Liver (tissue), 9 donors: Measurements from ENCODE around the gene CACNA1H. TPM values are rescaled to one million over a fixed set of nuclear protein-coding genes. Genes with fewer than 3 reads are reported as not detected.

Experiments
- DNase-seq: peaks from one replicate; pipeline ENCODE4 v3.0.0-alpha.2; 2017; ENCODE audit warnings: low spot score
- H3K27ac ChIP-seq, 2 donors: one replicate each; pipeline ENCODE4 v1.7.0; 2013; ENCODE audit warnings: inconsistent platforms in 2 of 2, low read length in 2 of 2, control low read depth in 1 of 2, low read depth in 1 of 2, mild to moderate bottlenecking in 1 of 2
- H3K27me3 ChIP-seq, 4 donors: one replicate each; pipeline versions ENCODE4 v1.6.1 to v1.7.0; 2013; ENCODE audit warnings: low read length in 3 of 4, inconsistent platforms in 1 of 4, mild to moderate bottlenecking in 1 of 4, moderate library complexity in 1 of 4; ENCODE audit not compliant: control insufficient read depth in 4 of 4, insufficient read depth in 4 of 4
- H3K36me3 ChIP-seq, 4 donors: one replicate each; pipeline versions ENCODE4 v1.6.1 to v1.7.0; 2013; ENCODE audit warnings: low read length in 3 of 4, mild to moderate bottlenecking in 3 of 4, low read depth in 1 of 4, moderate library complexity in 1 of 4; ENCODE audit not compliant: control insufficient read depth in 4 of 4, insufficient read depth in 3 of 4
- H3K4me1 ChIP-seq, 4 donors: one replicate each; pipeline versions ENCODE4 v1.6.1 to v1.7.0; 2013; ENCODE audit warnings: low read length in 3 of 4, mild to moderate bottlenecking in 3 of 4, moderate library complexity in 1 of 4; ENCODE audit not compliant: control insufficient read depth in 4 of 4, insufficient read depth in 4 of 4
- H3K4me3 ChIP-seq, 3 donors: one replicate each; pipeline versions ENCODE4 v1.6.1 to v1.7.0; 2013; ENCODE audit warnings: low read length in 3 of 3, control low read depth in 1 of 3, low read depth in 1 of 3, mild to moderate bottlenecking in 1 of 3
- H3K9ac ChIP-seq, 2 donors: one replicate each; pipeline ENCODE4 v1.7.0; 2013; ENCODE audit warnings: low read length in 2 of 2, mild to moderate bottlenecking in 2 of 2, moderate library complexity in 2 of 2, control low read depth in 1 of 2, low read depth in 1 of 2
- H3K9me3 ChIP-seq, 4 donors: one replicate each; pipeline versions ENCODE4 v1.6.1 to v1.7.0; 2013; ENCODE audit warnings: low read length in 3 of 4; ENCODE audit not compliant: control insufficient read depth in 4 of 4
- ATF3 ChIP-seq: IDR thresholded peaks from 2 replicates; pipeline ENCODE4 v1.6.1; 2016; ENCODE audit warnings: antibody characterized with exemption
- CTCF ChIP-seq: fragments of 150-350 bp; IDR thresholded peaks from 2 replicates; pipeline ENCODE4 v1.5.1; 2017; ENCODE audit warnings: improper control_type of control experiment, low read depth, low read length; ENCODE audit not compliant: missing input control
- EGR1 ChIP-seq, 2 donors: IDR thresholded peaks; 2 replicates each; pipeline ENCODE4 v1.6.1; 2016 to 2018; ENCODE audit warnings: antibody characterized with exemption in 2 of 2, low read depth in 2 of 2
- FOXA1 ChIP-seq: IDR thresholded peaks from 2 replicates; pipeline ENCODE4 v1.6.1; 2016; ENCODE audit warnings: antibody characterized with exemption
- GABPA ChIP-seq, 2 donors: IDR thresholded peaks in 1 of 2; conservative IDR thresholded peaks in 1 of 2; 2 replicates each; pipeline ENCODE4 v1.6.1; 2016; ENCODE audit warnings: antibody characterized with exemption in 2 of 2, mild to moderate bottlenecking in 1 of 2, moderate library complexity in 1 of 2
- HNF4A ChIP-seq, 2 donors: conservative IDR thresholded peaks; 2 replicates each; pipeline ENCODE4 v1.6.1; 2016; ENCODE audit warnings: antibody characterized with exemption in 2 of 2, mild to moderate bottlenecking in 2 of 2
- HNF4G ChIP-seq: IDR thresholded peaks from 2 replicates; pipeline ENCODE4 v1.6.1; 2016; ENCODE audit warnings: antibody characterized with exemption
- MAX ChIP-seq: IDR thresholded peaks from 2 replicates; pipeline ENCODE4 v1.6.1; 2016; ENCODE audit warnings: antibody characterized with exemption
- NR2F2 ChIP-seq: IDR thresholded peaks from 2 replicates; pipeline ENCODE4 v1.6.1; 2016; ENCODE audit warnings: antibody characterized with exemption
- RAD21 ChIP-seq, 2 donors: IDR thresholded peaks; 2 replicates each; pipeline ENCODE4 v1.6.1; 2016; ENCODE audit warnings: antibody characterized with exemption in 2 of 2, mild to moderate bottlenecking in 2 of 2
- RXRA ChIP-seq, 2 donors: IDR thresholded peaks; 2 replicates each; pipeline ENCODE4 v1.6.1; 2017 to 2018; ENCODE audit warnings: antibody characterized with exemption in 2 of 2, mild to moderate bottlenecking in 1 of 2
- SP1 ChIP-seq: IDR thresholded peaks from 2 replicates; pipeline ENCODE4 v1.6.1; 2018; ENCODE audit warnings: antibody characterized with exemption, mild to moderate bottlenecking
- TAF1 ChIP-seq: conservative IDR thresholded peaks from 2 replicates; pipeline ENCODE4 v1.6.1; 2016; ENCODE audit warnings: antibody characterized with exemption, mild to moderate bottlenecking
- YY1 ChIP-seq: IDR thresholded peaks from 2 replicates; pipeline ENCODE4 v1.6.1; 2016; ENCODE audit warnings: antibody characterized with exemption, mild to moderate bottlenecking
- ZBTB33 ChIP-seq: IDR thresholded peaks from 2 replicates; pipeline ENCODE4 v1.6.1; 2016; ENCODE audit warnings: antibody characterized with exemption
- whole genome bisulfite sequencing: extraction: QIAGEN DNeasy Blood & Tissue Kit; methylation state at CpG from one replicate; pipeline ENCODE4 v1.1.7; 2013; 5-methylcytosine and 5-hydroxymethylcytosine counted together
- polyA plus RNA-seq, 2 donors: library from polyadenylated mRNA; stranded (reverse) in 1 of 2; unstranded in 1 of 2; fragments of 200-250 nt in 1 of 2; fragments of >200 nt in 1 of 2; fragmentation: Nextera tagmentation in 1 of 2; extraction: Ambion mirVana in 1 of 2; gene quantifications; one replicate each; pipeline versions ENCODE4 v1.2.1 to v1.2.3, GENCODE V29; 2013 to 2015
- total RNA-seq, 2 donors: library from RNA; depleted of rRNA; stranded (reverse); fragments of >200 nt; gene quantifications; one replicate each; pipeline ENCODE4 v1.2.3, GENCODE V29; 2014
- donor health status: healthy.
- donor health status: healthy.
- donor health status: healthy.
- donor health status: healthy.
- donor health status: healthy.

Gene CACNA1H
- total and polyA plus RNA-seq, 4 donors = 0.21 to 8.5 (median 6.1) TPM

GRCh38 chr16:1217526-1217925 is 64.6 kb downstream of the CACNA1H start (continued):
- TF ChIP-seq CTCF (no peak), ZBTB33 (no peak)

- H3K4me3 ChIP-seq = no peak overlapping the region
- no peak for DNase-seq
- no peaks in the 10 kb centered on the region for H3K27me3 ChIP-seq
- H3K9ac ChIP-seq = no peak overlapping the region
- no peak overlapping the region for H3K27ac ChIP-seq
- peaks cover 0 to 59% (median 14%) of the 10 kb centered on the region in 4 donors for H3K36me3 ChIP-seq
- 92% methylated on average over 49 of the region's 49 CpGs for WGBS
- TF ChIP-seq ZBTB33 (no peak), ATF3 (no peak), CTCF (no peak), TAF1 (no peak), NR2F2 (no peak), HNF4G (no peak), YY1 (no peak), SP1 (no peak), EGR1 (IDR thresholded peaks at IDR 0.05; ENCODE audit: low read depth in 2 of 2) (no peak), GABPA (IDR thresholded peaks at IDR 0.05 in 1 of 2, conservative IDR thresholded peaks at IDR 0.05 in 1 of 2) (no peak), FOXA1 (no peak), HNF4A (conservative IDR thresholded peaks at IDR 0.05) (no peak), RXRA (IDR thresholded peaks at IDR 0.05) (no peak), RAD21 (IDR thresholded peaks at IDR 0.05) (no peak), MAX (no peak)
- no peaks in the 10 kb centered on the region for H3K4me1 ChIP-seq
- H3K9me3 ChIP-seq = no peaks in the 10 kb centered on the region
Observed at GRCh38 chr16:1218061-1218929, 65.4 kb downstream of the CACNA1H start.
